ENCODE data around the gene KIAA0825.

- TF ChIP-seq YY1 (IDR thresholded peaks at IDR 0.05; ENCODE audit: insufficient read depth, insufficient read length) (no peak), SUZ12 (IDR thresholded peaks at IDR 0.05; ENCODE audit: extremely low read depth, insufficient read depth, insufficient read length) (no peak)
These were observed 23.0 kb downstream of the KIAA0825 start for GRCh38 chr5:94595281-94595840.
